Tibial artery (tissue), 4 donors: ENCODE data around the gene RPTOR.

ENCODE experiments used
- DNase-seq, 2 donors: peaks; one replicate each; pipeline ENCODE4 v3.0.0-alpha.2; 2019
- H3K27ac ChIP-seq, 2 donors: fragments of 200-600 bp; sonication (generic) in 1 of 2; 1 replicate in 1 of 2; 2 replicates in 1 of 2; pipeline ENCODE4 v1.5.1; 2018 to 2019; ENCODE audit warnings: mild to moderate bottlenecking in 1 of 2
- H3K27me3 ChIP-seq, 2 donors: fragments of 200-600 bp; sonication (generic) in 1 of 2; one replicate each; pipeline versions ENCODE4 v1.5.1 to v1.6.0; 2016 to 2019
- H3K36me3 ChIP-seq, 3 donors: fragments of 200-600 bp; sonication (generic) in 2 of 3; one replicate each; pipeline ENCODE4 v1.5.1; 2016 to 2019; ENCODE audit warnings: mild to moderate bottlenecking in 2 of 3
- H3K4me1 ChIP-seq, 4 donors: fragments of 200-600 bp; sonication (generic) in 2 of 4; 1 replicate in 3 of 4; 2 replicates in 1 of 4; pipeline ENCODE4 v1.5.1; 2016 to 2019
- H3K4me3 ChIP-seq, 2 donors: fragments of 200-600 bp; sonication (generic) in 1 of 2; 1 replicate in 1 of 2; 2 replicates in 1 of 2; pipeline ENCODE4 v1.5.1; 2018 to 2019; ENCODE audit warnings: mild to moderate bottlenecking in 2 of 2
- H3K9me3 ChIP-seq, 3 donors: fragments of 200-600 bp; sonication (generic) in 1 of 3; one replicate each; pipeline ENCODE4 v1.5.1; 2016 to 2019
- CTCF ChIP-seq, 2 experiments: fragments of 200-600 bp in 1 of 2; fragments of 450-650 bp in 1 of 2; IDR thresholded peaks; one replicate each; pipeline ENCODE4 v1.5.1; 2017 to 2019; ENCODE audit warnings: antibody characterized with exemption in 2 of 2, mild to moderate bottlenecking in 1 of 2, moderate library complexity in 1 of 2
- intact Hi-C: fragments of 100-400 bp; cut with DNase I; formaldehyde crosslinking; loops from one replicate; pipeline ENCODE4 v1.15.0; 2023; ENCODE audit warnings: low total_unique reads

RPTOR gene

DNA sequence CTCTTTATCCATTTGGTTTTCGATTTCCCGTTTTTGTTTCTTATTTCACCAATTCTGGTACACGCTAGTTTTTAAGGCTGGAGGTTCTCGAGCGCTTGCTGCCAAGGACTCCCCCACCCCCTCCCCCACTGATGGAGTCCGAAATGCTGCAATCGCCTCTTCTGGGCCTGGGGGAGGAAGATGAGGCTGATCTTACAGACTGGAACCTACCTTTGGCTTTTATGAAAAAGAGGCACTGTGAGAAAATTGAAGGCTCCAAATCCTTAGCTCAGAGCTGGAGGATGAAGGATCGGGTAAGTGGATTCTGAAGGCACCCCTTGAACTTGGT, 825 bp downstream of the RPTOR start:
- H3K4me1 ChIP-seq = peaks cover 0 to 27% (median 18%) of the 10 kb centered on the region in 4 donors
- no peak for TF ChIP-seq CTCF (IDR thresholded peaks at IDR 0.05)
- H3K27me3 ChIP-seq = peaks cover 0 to 25% of the 10 kb centered on the region in 2 donors
- intact Hi-C loops = no loop called here
- no peak for DNase-seq
- H3K27ac ChIP-seq = peak overlapping the region; percentile 62 to 73
- no peaks in the 10 kb centered on the region for H3K9me3 ChIP-seq
- H3K36me3 ChIP-seq = no peaks in the 10 kb centered on the region
- H3K4me3 ChIP-seq = peak overlapping the region; percentile 75 to 83

DNA sequence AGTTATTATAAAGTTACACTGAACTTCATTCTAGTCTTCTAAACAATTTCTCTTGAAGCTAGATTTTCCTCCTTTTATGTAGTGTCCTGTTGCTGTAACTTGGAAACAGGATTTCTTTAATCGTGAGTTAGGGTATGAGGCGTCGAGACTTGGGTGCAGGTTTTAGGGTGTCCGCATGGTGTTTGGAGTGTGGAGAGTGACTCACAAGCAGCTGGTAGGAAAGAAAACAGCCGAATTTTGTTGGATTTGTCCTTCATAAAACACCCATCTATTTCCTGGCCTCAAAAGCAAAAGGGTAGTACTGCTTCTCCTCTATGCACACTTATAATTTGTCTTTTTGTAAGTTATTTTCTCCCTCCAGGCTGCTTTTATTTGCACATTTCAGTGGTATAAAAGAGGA, 1.6 kb downstream of the RPTOR start:
- no peak overlapping the region for H3K27ac ChIP-seq
- peaks cover 0 to 27% (median 18%) of the 10 kb centered on the region in 4 donors for H3K4me1 ChIP-seq
- no peak for TF ChIP-seq CTCF (IDR thresholded peaks at IDR 0.05)
- intact Hi-C loops = no loop called here
- H3K36me3 ChIP-seq = no peaks in the 10 kb centered on the region
- H3K27me3 ChIP-seq = peaks cover 0 to 21% of the 10 kb centered on the region in 2 donors
- H3K4me3 ChIP-seq = peak overlapping the region in 1 of 2 donors; percentile 83
- DNase-seq = no peak
- no peaks in the 10 kb centered on the region for H3K9me3 ChIP-seq

DNA sequence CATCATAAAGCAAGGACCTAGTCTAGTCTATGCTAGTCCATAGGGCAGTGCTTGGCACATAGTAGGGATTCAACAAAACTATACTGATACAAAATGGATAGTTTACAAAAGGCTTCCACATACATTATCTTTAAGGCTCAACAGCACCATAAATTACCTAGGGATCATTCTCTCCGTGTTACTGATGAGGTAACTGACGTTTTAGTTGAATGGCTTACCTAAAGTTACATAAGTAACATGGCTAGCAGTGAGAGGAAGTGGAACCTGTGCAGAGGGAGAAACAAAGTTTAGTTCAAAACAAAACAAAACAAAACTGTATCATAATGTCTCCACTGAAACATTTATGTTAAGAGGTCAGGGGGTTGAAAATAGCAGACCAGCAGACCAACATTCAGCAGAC, 7.9 kb downstream of the RPTOR start:
- no peaks in the 10 kb centered on the region for H3K9me3 ChIP-seq
- no peak overlapping the region for H3K27ac ChIP-seq
- H3K4me3 ChIP-seq = no peak overlapping the region
- peaks cover 0 to 3% (median 0%) of the 10 kb centered on the region in 4 donors for H3K4me1 ChIP-seq
- H3K36me3 ChIP-seq = peaks cover 0 to 8% (median 0%) of the 10 kb centered on the region in 3 donors
- TF ChIP-seq CTCF (IDR thresholded peaks at IDR 0.05) = no peak
- H3K27me3 ChIP-seq = no peaks in the 10 kb centered on the region
- intact Hi-C loops = no loop called here
- DNase-seq = no peak

GRCh38 chr17:80555266-80555665, 10.6 kb downstream of the RPTOR start:
- intact Hi-C loops = no loop called here
- Histone ChIP-seq H3K36me3 (peaks cover 0 to 8% (median 0%) of the 10 kb centered on the region in 3 donors), H3K4me3 (no peak overlapping the region), H3K4me1 (no peaks in the 10 kb centered on the region), H3K27ac (no peak overlapping the region), H3K27me3 (no peaks in the 10 kb centered on the region), H3K9me3 (no peaks in the 10 kb centered on the region)
- TF ChIP-seq CTCF (IDR thresholded peaks at IDR 0.05) = no peak
- DNase-seq = peak in 1 of 2 donors; percentile 51

DNA sequence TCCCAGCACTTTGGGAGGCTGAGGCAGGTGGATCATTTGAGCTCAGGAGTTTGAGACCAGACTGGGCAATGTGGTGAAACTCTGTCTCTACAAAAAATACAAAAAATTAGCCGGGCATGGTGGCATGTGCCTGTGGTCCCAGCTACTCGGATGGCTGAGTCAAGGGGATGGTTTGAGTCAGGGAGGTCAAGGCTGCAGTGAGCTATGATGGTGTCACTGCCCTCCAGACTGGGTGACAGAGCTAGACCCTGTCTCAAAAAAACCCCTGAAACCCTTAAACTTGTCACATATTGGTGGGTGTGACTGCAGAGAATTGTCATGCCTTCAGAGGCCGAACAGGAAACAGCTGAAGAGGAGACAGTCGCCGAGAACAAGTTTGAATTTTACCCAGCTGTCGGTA, 13.4 kb downstream of the RPTOR start:
- no peak overlapping the region for H3K4me3 ChIP-seq
- H3K9me3 ChIP-seq = no peaks in the 10 kb centered on the region
- no peak overlapping the region for H3K27ac ChIP-seq
- peaks cover 0 to 2% (median 0%) of the 10 kb centered on the region in 3 donors for H3K36me3 ChIP-seq
- H3K4me1 ChIP-seq = no peaks in the 10 kb centered on the region
- no peaks in the 10 kb centered on the region for H3K27me3 ChIP-seq
- DNase-seq = no peak
- intact Hi-C loops = no loop called here
- TF ChIP-seq CTCF (IDR thresholded peaks at IDR 0.05) = no peak

DNA sequence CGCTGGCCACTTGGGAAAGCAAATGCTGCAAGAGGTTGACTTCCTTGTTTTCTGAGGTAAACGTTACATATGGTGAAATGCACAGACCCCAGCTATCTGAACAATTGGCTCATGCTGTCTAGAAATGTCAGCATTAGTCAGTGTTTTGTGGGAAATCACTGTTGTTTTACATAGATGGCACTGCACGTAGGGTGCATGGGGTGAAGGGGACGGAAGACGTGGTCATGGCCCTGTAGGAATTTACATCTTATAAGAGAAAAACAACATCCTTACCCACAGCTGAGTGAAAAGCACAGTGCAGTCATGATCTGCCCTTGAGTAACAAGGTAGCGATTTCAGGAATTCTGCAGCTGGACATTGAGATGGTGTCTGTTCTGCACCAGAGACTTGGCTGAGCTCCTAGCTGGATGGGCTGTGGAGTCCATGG, 15.2 kb downstream of the RPTOR start:
- Histone ChIP-seq H3K27me3 (no peaks in the 10 kb centered on the region), H3K4me3 (no peak overlapping the region), H3K9me3 (no peaks in the 10 kb centered on the region), H3K27ac (no peak overlapping the region), H3K4me1 (no peaks in the 10 kb centered on the region), H3K36me3 (no peaks in the 10 kb centered on the region)
- intact Hi-C loops = no loop called here
- no peak for TF ChIP-seq CTCF (IDR thresholded peaks at IDR 0.05)
- DNase-seq = no peak
